GM18505 (cell line): ENCODE measurements around the gene TSPYL2.

ENCODE experiments used
- ATAC-seq: cut with Tn5 transposase; IDR thresholded peaks from one replicate; pipeline ENCODE4 v1.9.1; 2021; ENCODE audit not compliant: unreplicated experiment
- POLR2A ChIP-seq: IDR thresholded peaks from 4 replicates; pipeline ENCODE4 v1.6.1; 2011; ENCODE audit warnings: borderline replicate concordance; ENCODE audit not compliant: insufficient read depth, insufficient read length; ENCODE audit errors: extremely low read depth

Gene TSPYL2

GRCh38 chrX:53088136-53088974, 6.2 kb downstream of the TSPYL2 start:
- no peak for TF ChIP-seq POLR2A
- no peak for ATAC-seq

- no peak for ATAC-seq
- TF ChIP-seq POLR2A: no peak
Measured at GRCh38 chrX:53089224-53089842, 7.2 kb downstream of the TSPYL2 start.

- ATAC-seq: no peak
- no peak for TF ChIP-seq POLR2A
Measured at GRCh38 chrX:53089925-53090324, 7.8 kb downstream of the TSPYL2 start.

DNA sequence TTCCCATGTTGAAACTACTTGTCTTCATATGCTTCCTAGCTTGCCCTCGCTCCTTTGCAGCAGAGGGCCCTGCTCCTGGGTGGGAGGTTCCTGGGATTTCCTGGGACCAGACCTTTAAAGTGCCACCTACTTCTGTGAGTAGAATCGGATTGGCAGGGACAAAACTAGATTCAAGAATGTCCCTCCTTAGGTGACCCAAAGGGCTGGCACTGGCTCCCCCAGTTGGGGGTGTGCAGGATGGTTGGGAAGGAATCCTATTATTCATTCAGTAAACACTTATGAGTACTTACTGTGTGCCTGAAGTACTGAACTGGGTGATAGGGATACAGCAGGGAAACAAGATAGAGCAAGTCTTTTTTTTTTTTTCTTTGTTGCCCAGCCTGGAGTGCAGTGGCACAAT, 9.2 kb downstream of the TSPYL2 start:
- no peak for TF ChIP-seq POLR2A
- ATAC-seq: no peak

DNA sequence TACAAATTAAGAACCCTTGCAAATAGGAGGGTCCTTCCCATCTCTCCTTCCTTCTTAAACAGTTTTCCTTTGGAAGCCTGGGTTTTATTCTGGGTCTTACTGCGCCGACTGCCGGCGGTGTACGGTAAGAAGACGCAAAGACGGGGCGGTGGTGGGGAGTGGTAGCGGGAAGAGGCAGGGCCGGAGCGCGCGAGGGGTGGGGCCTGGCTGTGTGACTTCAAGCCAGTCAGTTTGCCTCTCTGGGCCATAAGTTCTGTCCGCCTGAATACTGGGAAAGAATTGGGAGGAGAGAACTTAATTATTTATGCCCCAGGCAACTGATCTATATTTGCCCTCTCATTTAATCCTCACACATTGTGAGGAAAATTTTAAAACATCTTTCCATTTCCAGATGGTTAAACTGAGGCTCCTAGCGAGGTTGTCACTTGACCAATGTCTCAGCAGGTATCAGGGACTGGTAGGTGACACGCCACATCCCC, 11.0 kb downstream of the TSPYL2 start:
- no peak for TF ChIP-seq POLR2A
- ATAC-seq: peak; percentile 51

DNA sequence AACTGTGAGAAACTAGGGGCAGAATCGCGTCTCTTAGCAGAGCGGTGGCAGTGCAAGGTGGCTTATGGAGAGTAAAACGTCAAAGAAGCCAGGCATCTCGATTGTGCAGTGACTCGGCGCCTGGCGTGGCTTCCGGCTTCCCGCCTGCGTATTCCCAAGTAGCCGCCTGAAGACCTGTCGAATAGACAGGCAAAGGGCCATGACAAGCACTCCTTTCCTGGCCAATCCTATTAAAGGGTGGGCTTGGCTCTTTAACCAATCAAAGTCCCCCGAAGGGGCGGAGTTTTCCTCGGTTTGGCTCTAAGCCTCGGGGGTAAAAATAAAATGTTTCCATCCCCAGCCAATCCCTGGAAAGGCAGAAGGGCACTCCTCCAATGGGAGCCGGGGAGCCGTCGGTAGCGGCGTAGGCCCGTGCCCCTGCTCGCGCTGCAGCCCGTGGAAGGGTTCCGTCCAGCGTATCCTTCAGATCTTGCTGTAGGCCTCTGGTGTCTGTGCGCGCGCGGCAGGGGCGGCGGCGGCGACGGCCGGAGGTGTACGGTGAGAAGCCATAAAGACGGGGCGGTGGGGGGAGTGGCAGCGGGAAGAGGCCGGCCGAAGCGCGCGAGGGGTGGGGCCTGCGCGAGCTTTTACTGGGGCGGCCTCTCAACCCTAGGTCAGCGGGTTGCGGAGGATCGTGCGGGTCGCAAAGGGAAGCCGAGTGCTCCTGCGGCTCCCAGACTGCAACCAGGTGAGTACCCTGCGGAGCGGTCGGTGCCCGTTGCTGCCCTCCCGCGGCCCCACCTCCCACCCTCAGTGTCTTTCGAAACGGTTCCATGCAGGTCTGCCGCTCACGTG, 11.8 kb downstream of the TSPYL2 start, which contains the start of gene KANTR:
TSS of gene KANTR (plus strand) at position 395 of the 834 bp plus-strand sequence. CDS start 30,131 bp downstream, outside the sequence.
- TF ChIP-seq POLR2A: peak; percentile 44
- peak; percentile 69 for ATAC-seq

DNA sequence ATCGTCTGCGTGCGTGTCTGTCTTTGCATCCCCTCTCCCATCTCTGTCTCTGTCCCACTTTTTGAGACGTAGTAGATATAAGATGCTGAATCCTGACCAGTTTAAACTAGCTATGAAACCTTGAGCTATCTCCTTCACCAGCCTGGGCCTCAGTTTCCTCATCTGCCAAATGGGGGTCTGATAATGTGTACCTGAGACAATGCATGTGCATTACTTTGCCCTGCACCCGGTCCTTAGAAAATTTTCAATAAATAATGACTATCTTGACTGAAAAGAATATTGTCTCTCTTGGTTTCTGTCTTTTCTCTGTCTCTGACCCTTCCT, 12.4 kb downstream of the TSPYL2 start:
- TF ChIP-seq POLR2A: no peak
- no peak for ATAC-seq

GRCh38 chrX:53095796-53096195, 13.6 kb downstream of the TSPYL2 start:
- TF ChIP-seq POLR2A: no peak
- ATAC-seq: no peak

GRCh38 chrX:53114864-53115549, 32.8 kb downstream of the TSPYL2 start:
- no peak for ATAC-seq
- TF ChIP-seq POLR2A: no peak

DNA sequence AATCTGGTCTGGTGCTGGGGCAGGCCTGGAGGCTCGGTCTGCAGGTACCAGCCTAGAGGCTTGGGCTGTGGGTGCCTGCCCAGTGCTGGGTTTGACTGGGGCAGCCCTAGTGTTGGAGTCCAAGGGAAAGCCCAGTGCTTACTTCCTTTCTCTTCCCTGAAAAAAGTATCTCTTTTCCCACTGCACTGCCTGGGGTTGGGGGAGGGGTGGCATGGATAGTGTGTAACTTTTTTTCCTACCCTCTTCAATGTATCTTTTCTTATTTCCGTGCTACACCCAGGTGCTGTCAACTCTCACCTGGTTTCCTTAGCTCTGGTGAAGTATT, 33.3 kb downstream of the TSPYL2 start:
- no peak for TF ChIP-seq POLR2A
- ATAC-seq: no peak

- TF ChIP-seq POLR2A: no peak
- ATAC-seq: no peak
Measured at GRCh38 chrX:53116101-53116500, 33.9 kb downstream of the TSPYL2 start.

DNA sequence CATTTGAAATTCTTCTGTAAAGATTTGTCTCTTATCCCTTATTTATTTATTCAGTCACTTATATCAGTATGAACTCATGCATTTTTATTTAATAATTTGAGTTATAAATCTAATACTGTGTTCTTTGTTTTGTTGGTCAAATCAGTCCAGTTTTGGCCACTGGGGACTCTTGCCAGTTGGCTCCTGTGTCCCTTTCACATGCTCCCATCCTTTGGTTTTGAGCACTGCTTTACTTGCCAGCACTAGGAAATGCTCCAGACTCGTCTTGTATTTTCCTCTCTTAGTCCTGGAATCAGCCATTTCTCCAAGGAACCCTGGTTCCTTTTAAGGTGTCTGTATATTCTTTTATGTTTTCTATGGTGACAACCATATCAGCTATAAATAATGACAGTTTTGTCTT, 39.8 kb downstream of the TSPYL2 start:
- ATAC-seq: no peak
- no peak for TF ChIP-seq POLR2A

- no peak for TF ChIP-seq POLR2A
- ATAC-seq: no peak
Measured at GRCh38 chrX:53125506-53125905, 43.3 kb downstream of the TSPYL2 start.

GRCh38 chrX:53126377-53126776, 44.2 kb downstream of the TSPYL2 start:
- ATAC-seq: no peak
- no peak for TF ChIP-seq POLR2A
